GM12875 (cell line): ENCODE results near the gene WDR20.

Experiments
- H3K4me3 ChIP-seq: one replicate; pipeline ENCODE4 v1.5.1; 2011; ENCODE audit warnings: low read depth, low read length, control low read depth
- TF ChIP-seq, protein P1 (sequence below): IDR thresholded peaks from 2 replicates; pipeline ENCODE4 v1.5.1; 2011; ENCODE audit warnings: low read depth, mild to moderate bottlenecking, control low read depth, inconsistent platforms, low read length, moderate library complexity, borderline replicate concordance; ENCODE audit not compliant: insufficient read depth

The WDR20 gene

DNA sequence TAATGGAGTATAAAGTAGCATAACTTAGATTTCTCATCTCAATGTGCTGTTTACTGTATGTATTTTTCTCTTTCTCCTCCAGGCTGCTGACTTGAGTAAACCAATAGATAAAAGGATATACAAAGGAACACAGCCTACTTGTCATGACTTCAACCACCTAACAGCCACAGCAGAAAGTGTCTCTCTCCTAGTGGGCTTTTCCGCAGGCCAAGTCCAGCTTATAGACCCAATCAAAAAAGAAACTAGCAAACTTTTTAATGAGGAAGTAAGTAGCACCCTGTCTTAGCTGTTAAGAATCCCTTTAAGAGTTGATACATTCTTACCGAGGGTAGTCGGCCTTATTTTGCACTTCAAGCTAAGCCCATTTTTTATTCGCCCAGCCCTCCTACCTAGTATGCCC, 55.2 kb downstream of the WDR20 start:
- no peak overlapping the region for H3K4me3 ChIP-seq
- TF ChIP-seq, protein P1, sequence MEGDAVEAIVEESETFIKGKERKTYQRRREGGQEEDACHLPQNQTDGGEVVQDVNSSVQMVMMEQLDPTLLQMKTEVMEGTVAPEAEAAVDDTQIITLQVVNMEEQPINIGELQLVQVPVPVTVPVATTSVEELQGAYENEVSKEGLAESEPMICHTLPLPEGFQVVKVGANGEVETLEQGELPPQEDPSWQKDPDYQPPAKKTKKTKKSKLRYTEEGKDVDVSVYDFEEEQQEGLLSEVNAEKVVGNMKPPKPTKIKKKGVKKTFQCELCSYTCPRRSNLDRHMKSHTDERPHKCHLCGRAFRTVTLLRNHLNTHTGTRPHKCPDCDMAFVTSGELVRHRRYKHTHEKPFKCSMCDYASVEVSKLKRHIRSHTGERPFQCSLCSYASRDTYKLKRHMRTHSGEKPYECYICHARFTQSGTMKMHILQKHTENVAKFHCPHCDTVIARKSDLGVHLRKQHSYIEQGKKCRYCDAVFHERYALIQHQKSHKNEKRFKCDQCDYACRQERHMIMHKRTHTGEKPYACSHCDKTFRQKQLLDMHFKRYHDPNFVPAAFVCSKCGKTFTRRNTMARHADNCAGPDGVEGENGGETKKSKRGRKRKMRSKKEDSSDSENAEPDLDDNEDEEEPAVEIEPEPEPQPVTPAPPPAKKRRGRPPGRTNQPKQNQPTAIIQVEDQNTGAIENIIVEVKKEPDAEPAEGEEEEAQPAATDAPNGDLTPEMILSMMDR: no peak

DNA sequence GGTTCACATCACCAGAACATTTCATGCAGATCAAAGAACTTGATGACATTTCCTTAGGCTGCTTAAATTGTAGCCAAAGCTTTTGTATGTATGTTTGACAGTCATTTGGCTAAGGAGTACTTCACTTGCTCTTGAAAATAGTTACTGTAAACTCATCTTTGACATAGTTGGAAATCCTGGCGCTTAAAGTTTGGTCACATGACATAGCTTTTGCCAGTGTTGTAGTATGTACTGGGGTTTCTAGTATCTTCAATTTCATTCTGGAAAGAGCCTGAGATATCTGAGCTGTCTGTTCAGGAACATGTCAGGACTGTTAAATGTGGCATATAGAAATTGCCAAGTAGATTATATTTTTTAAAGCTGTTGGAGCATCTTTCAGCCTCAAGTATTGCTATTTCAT, 55.7 kb downstream of the WDR20 start:
- TF ChIP-seq, protein P1: no peak
- no peak overlapping the region for H3K4me3 ChIP-seq

DNA sequence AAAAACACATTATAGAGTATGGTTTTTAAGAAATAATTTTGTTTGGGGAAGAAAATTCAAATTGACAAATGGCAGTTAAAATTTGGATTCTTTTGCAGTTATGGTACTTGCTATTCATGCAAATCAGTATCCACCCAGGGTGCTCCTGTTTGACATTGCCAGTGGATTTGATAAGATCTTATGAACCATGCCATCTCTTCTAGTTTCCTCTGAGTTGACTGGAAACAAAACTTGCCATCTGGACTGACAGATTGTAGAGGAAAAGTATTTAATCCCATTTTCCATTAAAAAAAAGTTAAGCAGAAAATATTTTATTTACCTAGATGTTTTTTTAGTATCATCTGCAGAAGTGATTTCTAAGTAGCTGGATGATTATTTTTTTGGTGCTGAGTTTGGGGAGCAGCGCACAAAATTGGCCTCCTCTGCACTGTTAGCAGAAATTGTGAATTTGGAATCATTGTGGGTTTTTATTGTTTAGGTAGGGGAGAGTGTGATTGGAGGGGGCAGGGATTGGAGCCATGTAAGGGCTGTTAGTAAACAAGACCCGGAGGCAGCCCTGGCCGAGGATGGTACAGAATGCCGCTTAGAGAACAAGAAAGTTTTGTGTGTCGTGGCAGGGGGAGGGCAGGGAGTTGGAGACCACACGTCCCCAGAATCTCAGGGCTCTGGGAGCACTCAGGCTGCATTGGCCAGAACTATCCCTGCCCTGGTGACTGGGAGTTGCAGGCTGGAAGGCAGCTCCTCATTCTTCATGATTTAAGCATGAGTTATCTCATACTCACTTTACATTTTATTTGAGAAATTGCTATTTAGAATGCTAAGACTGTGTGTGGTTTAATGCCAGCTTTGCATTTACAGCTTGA, 56.6 kb downstream of the WDR20 start:
- no peak overlapping the region for H3K4me3 ChIP-seq
- TF ChIP-seq, protein P1: no peak

- TF ChIP-seq, protein P1: no peak
These were observed 57.2 kb downstream of the WDR20 start for GRCh38 chr14:102196902-102197230.

DNA sequence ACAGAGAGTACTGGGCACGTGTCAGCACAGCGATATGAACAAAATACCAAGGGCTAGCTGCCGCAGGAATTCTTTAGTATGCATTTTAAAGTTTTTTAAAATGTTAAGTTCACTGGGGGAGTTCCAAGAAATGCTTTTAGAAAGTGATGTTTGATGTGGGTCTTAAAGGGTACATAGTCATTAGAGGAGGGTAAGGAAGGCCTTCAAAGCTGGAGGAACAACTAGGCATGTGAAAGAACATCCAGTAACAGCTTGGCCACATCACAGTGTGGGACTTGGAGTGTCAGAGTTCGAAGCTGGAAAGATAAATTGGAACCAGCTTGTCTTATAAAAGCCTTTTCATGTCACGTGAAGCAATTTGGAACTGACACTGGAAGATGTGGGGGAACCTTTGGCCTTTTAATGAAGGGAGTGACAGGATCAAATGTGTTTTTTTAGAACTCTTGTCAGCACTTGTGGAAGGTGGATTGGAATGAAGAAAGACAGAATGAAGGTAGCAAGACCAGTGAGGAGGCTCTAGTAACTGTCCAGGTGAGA, 57.7 kb downstream of the WDR20 start:
- no peak overlapping the region for H3K4me3 ChIP-seq
- TF ChIP-seq, protein P1: no peak

More at GRCh38 chr14:102196902-102197230, 57.2 kb downstream of the WDR20 start:
- no peak overlapping the region for H3K4me3 ChIP-seq

DNA sequence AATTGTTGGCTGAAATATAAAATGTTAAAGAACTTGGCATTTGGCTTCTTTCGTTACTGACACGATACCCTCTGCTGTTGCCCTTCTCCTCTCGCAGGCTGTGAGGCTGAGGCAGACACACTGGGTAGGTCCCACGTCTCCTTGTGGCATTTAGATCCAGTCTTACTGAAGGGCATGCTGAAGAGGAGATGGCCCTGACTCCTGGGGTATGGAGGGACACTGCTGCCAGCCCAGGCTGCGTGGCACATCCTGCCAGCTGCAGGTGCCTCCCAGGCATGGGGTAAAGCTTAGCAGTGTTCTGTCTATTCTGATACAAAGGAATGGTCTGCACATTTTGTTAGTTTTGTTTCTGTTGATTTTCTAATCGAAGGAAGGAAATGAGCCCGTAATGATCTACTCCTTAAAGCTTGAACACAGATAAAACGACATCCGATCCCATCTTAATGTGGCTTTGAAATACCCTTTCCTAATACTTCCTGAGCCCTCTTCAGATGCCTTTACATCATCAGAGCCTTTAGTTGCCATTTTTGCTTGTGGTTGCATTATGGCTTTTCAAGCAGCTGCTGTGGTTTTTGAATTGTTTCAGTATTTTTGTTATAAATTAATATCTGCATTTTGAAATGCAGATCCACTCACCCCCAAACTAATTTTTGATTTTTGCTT, 61.1 kb downstream of the WDR20 start:
- TF ChIP-seq, protein P1: no peak
- H3K4me3 ChIP-seq: no peak overlapping the region
